MM.1S (cell line): ENCODE measurements around the gene CDH20.

ENCODE experiments used
- DNase-seq: peaks from one replicate; pipeline ENCODE4 v3.0.0-alpha.2; 2015
- H2AFZ ChIP-seq: fragments of 300-600 bp; sonication (generic); 2 replicates; pipeline ENCODE4 v1.6.0; 2016; ENCODE audit warnings: antibody characterized with exemption, low read length
- H3F3A ChIP-seq: fragments of 300-600 bp; sonication (generic); 2 replicates; pipeline ENCODE4 v1.6.1; 2016; ENCODE audit warnings: mild to moderate bottlenecking, antibody characterized with exemption, low read length, moderate library complexity, mixed read lengths; ENCODE audit not compliant: insufficient read depth
- H3K27ac ChIP-seq: fragments of 300-600 bp; sonication (generic); 2 replicates; pipeline ENCODE4 v1.5.1; 2016; ENCODE audit warnings: mild to moderate bottlenecking, low read length
- H3K27me3 ChIP-seq: fragments of 300-600 bp; sonication (generic); replicated peaks from 2 replicates; pipeline ENCODE4 v1.6.0; 2016; ENCODE audit warnings: low read length; ENCODE audit not compliant: insufficient read depth
- H3K36me3 ChIP-seq: fragments of 300-600 bp; sonication (generic); replicated peaks from 2 replicates; pipeline ENCODE4 v1.6.1; 2016; ENCODE audit warnings: mild to moderate bottlenecking, low read length, mixed read lengths; ENCODE audit not compliant: insufficient read depth
- H3K4me1 ChIP-seq: fragments of 300-600 bp; sonication (generic); 2 replicates; pipeline ENCODE4 v1.6.1; 2016; ENCODE audit warnings: low read length, mixed read lengths
- H3K4me2 ChIP-seq: fragments of 300-600 bp; sonication (generic); 2 replicates; pipeline ENCODE4 v1.6.0; 2016; ENCODE audit warnings: low read depth, low read length
- H3K4me3 ChIP-seq: fragments of 300-600 bp; sonication (generic); 2 replicates; pipeline ENCODE4 v1.5.1; 2016; ENCODE audit warnings: low read length, mixed read lengths
- H3K79me2 ChIP-seq: fragments of 300-600 bp; sonication (generic); 2 replicates; pipeline ENCODE4 v1.6.1; 2016; ENCODE audit warnings: mixed run types, low read length, mixed read lengths
- H3K9ac ChIP-seq: fragments of 300-600 bp; sonication (generic); 2 replicates; pipeline ENCODE4 v1.6.1; 2016; ENCODE audit warnings: low read length, mixed read lengths
- H3K9me2 ChIP-seq: fragments of 300-600 bp; sonication (generic); replicated peaks from 2 replicates; pipeline ENCODE4 v1.6.1; 2016; ENCODE audit warnings: mild to moderate bottlenecking, low read length, mixed read lengths; ENCODE audit not compliant: insufficient read depth
- H3K9me3 ChIP-seq: fragments of 300-600 bp; sonication (generic); replicated peaks from 2 replicates; pipeline ENCODE4 v1.6.1; 2016; ENCODE audit warnings: mild to moderate bottlenecking, low read length, mixed read lengths; ENCODE audit not compliant: insufficient read depth
- H4K20me1 ChIP-seq: fragments of 300-600 bp; sonication (generic); 2 replicates; pipeline ENCODE4 v1.6.1; 2016; ENCODE audit warnings: mild to moderate bottlenecking, low read length, moderate library complexity, mixed read lengths; ENCODE audit not compliant: insufficient read depth
- CTCF ChIP-seq: fragments of 300-600 bp; sonication (generic); IDR thresholded peaks from 2 replicates; pipeline ENCODE4 v1.5.1; 2016; ENCODE audit warnings: antibody characterized with exemption, low read length, mixed read lengths
- EZH2 ChIP-seq: fragments of 300-600 bp; sonication (generic); optimal IDR thresholded peaks from 2 replicates; pipeline ENCODE3; 2017; ENCODE audit warnings: low read depth, mild to moderate bottlenecking, antibody characterized with exemption, low read length, mixed read lengths
- EZH2phosphoT487 ChIP-seq: fragments of 300-600 bp; sonication (generic); IDR thresholded peaks from 2 replicates; pipeline ENCODE4 v1.6.1; 2018; ENCODE audit warnings: antibody characterized with exemption, low read length

CDH20 gene

GRCh38 chr18:61419763-61420162 is 86.5 kb downstream of the CDH20 start:
- H3K4me1 ChIP-seq: no peaks in the 10 kb centered on the region
- no peak overlapping the region for H2AFZ ChIP-seq
- H3K9me3 ChIP-seq: no peaks in the 10 kb centered on the region
- H3K36me3 ChIP-seq: no peaks in the 10 kb centered on the region
- H3K4me3 ChIP-seq: no peak overlapping the region
- no peak overlapping the region for H3K27ac ChIP-seq
- no peak overlapping the region for H3K9ac ChIP-seq
- no peak for DNase-seq
- H3K79me2 ChIP-seq: no peaks in the 10 kb centered on the region
- H4K20me1 ChIP-seq: no peaks in the 10 kb centered on the region
- TF ChIP-seq CTCF (no peak), EZH2 (no peak), EZH2phosphoT487 (no peak)
- H3K27me3 ChIP-seq: no peaks in the 10 kb centered on the region
- H3K4me2 ChIP-seq: no peak overlapping the region
- no peaks in the 10 kb centered on the region for H3K9me2 ChIP-seq
- H3F3A ChIP-seq: no peaks in the 10 kb centered on the region

- no peak for DNase-seq
- H3K9me2 ChIP-seq: no peaks in the 10 kb centered on the region
- H3K27me3 ChIP-seq: no peaks in the 10 kb centered on the region
- no peak overlapping the region for H3K4me3 ChIP-seq
- H3F3A ChIP-seq: no peaks in the 10 kb centered on the region
- TF ChIP-seq CTCF: no peak
- TF ChIP-seq EZH2phosphoT487: no peak
- no peak for TF ChIP-seq EZH2
- no peak overlapping the region for H3K27ac ChIP-seq
- no peaks in the 10 kb centered on the region for H3K4me1 ChIP-seq
- H3K79me2 ChIP-seq: no peaks in the 10 kb centered on the region
- H3K36me3 ChIP-seq: no peaks in the 10 kb centered on the region
- H3K4me2 ChIP-seq: no peak overlapping the region
- H3K9ac ChIP-seq: no peak overlapping the region
- no peaks in the 10 kb centered on the region for H3K9me3 ChIP-seq
- no peak overlapping the region for H2AFZ ChIP-seq
- H4K20me1 ChIP-seq: no peaks in the 10 kb centered on the region
These were observed 87.1 kb downstream of the CDH20 start for GRCh38 chr18:61420218-61420885.

- H4K20me1 ChIP-seq: no peaks in the 10 kb centered on the region
- no peak for TF ChIP-seq CTCF
- no peak for TF ChIP-seq EZH2phosphoT487
- TF ChIP-seq EZH2: no peak
- no peaks in the 10 kb centered on the region for H3K36me3 ChIP-seq
- DNase-seq: no peak
- no peaks in the 10 kb centered on the region for H3K27me3 ChIP-seq
- no peak overlapping the region for H3K9ac ChIP-seq
- no peak overlapping the region for H3K4me2 ChIP-seq
- H3K9me2 ChIP-seq: no peaks in the 10 kb centered on the region
- H3K9me3 ChIP-seq: no peaks in the 10 kb centered on the region
- H3K4me3 ChIP-seq: no peak overlapping the region
- H3K79me2 ChIP-seq: no peaks in the 10 kb centered on the region
- H2AFZ ChIP-seq: no peak overlapping the region
- no peaks in the 10 kb centered on the region for H3K4me1 ChIP-seq
- no peak overlapping the region for H3K27ac ChIP-seq
- H3F3A ChIP-seq: no peaks in the 10 kb centered on the region
These were observed 93.3 kb downstream of the CDH20 start for GRCh38 chr18:61426492-61427053.
